ENCODE measurements around the gene XPO5.

- TF ChIP-seq CTCF (IDR thresholded peaks at IDR 0.05) (no peak), POLR2A (IDR thresholded peaks at IDR 0.05) (no peak), EP300 (IDR thresholded peaks at IDR 0.05) (no peak), POLR2AphosphoS5 (IDR thresholded peaks at IDR 0.05) (no peak)
Observed at GRCh38 chr6:43520097-43520496, 55.7 kb downstream of the XPO5 start.

Measured in sigmoid colon (tissue), 4 donors.